ENCODE measurements around the gene CKB.

DNA sequence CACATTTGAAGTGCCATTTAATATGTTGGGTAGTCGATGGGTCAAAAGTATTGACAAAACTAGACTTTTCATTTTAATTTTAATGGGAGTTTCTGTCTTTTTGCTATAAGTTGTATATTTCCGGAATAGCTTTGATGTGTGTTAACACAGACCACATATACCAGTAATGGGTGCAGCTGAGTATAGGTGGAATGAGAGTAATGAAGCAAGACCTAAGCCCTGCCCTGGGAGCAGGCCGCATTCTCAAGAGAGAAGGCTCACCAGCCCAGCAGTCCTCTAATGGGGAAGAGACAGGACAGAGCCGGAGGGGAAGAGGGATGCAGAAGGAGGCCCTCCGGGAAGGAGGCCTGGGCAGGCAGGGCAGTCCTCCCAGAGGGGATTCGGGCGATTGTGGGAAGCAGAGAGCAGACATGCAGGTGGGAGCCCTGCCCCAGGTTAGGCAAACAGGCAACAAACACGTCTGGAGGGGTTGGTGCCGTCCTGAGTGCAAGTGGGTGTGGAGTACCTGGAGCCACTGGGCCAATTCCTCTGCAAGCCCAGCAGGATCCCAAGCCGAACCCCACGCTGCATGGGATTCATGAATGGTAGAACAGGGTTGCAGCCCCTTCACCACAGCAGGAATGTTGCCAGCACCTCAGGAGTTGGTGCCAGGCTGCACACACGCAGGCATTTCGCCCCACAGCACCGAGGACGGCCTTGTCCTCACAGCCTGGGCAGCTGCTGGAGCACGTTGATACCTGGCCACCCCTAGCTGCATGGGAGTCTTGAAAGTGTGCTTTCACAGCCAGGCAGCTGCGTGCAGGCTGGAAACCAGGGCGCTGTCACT, 7.8 kb downstream of the CKB start:
- TF ChIP-seq, protein P1, sequence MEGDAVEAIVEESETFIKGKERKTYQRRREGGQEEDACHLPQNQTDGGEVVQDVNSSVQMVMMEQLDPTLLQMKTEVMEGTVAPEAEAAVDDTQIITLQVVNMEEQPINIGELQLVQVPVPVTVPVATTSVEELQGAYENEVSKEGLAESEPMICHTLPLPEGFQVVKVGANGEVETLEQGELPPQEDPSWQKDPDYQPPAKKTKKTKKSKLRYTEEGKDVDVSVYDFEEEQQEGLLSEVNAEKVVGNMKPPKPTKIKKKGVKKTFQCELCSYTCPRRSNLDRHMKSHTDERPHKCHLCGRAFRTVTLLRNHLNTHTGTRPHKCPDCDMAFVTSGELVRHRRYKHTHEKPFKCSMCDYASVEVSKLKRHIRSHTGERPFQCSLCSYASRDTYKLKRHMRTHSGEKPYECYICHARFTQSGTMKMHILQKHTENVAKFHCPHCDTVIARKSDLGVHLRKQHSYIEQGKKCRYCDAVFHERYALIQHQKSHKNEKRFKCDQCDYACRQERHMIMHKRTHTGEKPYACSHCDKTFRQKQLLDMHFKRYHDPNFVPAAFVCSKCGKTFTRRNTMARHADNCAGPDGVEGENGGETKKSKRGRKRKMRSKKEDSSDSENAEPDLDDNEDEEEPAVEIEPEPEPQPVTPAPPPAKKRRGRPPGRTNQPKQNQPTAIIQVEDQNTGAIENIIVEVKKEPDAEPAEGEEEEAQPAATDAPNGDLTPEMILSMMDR (conservative IDR thresholded peaks at IDR 0.05; ENCODE audit: low read length) = no peak
- no peak for TF ChIP-seq EZH2phosphoT487 (IDR thresholded peaks at IDR 0.05; ENCODE audit: borderline replicate concordance)

All from Loucy (cell line).